Sigmoid colon (tissue), 4 donors: Measurements from ENCODE around the gene PGAM4.

ENCODE experiments used
- CTCF ChIP-seq, 4 experiments: fragments of 450-650 bp in 3 of 4; fragments of 200-600 bp in 1 of 4; IDR thresholded peaks; one replicate each; pipeline ENCODE4 v1.5.1; 2016 to 2019; ENCODE audit warnings: antibody characterized with exemption in 4 of 4, mild to moderate bottlenecking in 3 of 4, moderate library complexity in 2 of 4
- EP300 ChIP-seq, 4 donors: sonication (generic); formaldehyde crosslinking; IDR thresholded peaks; one replicate each; pipeline ENCODE4 v1.6.1; 2017; ENCODE audit warnings: antibody characterized with exemption in 4 of 4
- POLR2A ChIP-seq, 2 donors: fragments of 450-650 bp; IDR thresholded peaks; one replicate each; pipeline ENCODE4 v1.6.1; 2016; ENCODE audit warnings: antibody characterized with exemption in 2 of 2, mild to moderate bottlenecking in 2 of 2, moderate library complexity in 2 of 2

GRCh38 chrX:78011846-78012245 lies 42.4 kb upstream of the PGAM4 start:
- TF ChIP-seq CTCF (IDR thresholded peaks at IDR 0.05) (no peak), POLR2A (IDR thresholded peaks at IDR 0.05) (no peak), EP300 (IDR thresholded peaks at IDR 0.05) (no peak)
